ENCODE measurements around the gene RAI1.
A peak's percentile ranks its signal among the peaks of the same experiment; 100 is the strongest.
"Not testable (repeated sequence)": the region's sequence is repeated elsewhere in the genome, so short reads cannot be mapped to it uniquely, and the experiment has no call there.

RAI1 gene

GRCh38 chr17:17672453-17673368 is 8.5 kb upstream of the RAI1 start:
- no peaks in the 10 kb centered on the region for H3K9me3 ChIP-seq (ENCODE audit: control insufficient read depth, insufficient read depth, low read depth, low read length)
- H3K9ac ChIP-seq (ENCODE audit: low read length), result no peak overlapping the region
- H3K4me1 ChIP-seq (ENCODE audit: control insufficient read depth, insufficient read depth, low read length), result peaks cover 11% of the 10 kb centered on the region; the same call in 1 of the 2 replicates
- no peaks in the 10 kb centered on the region for H3K36me3 ChIP-seq (ENCODE audit: control insufficient read depth, insufficient read depth, low read length)
- H3K27ac ChIP-seq (ENCODE audit: low read depth, low read length), result no peak overlapping the region
- H3K27me3 ChIP-seq (ENCODE audit: control insufficient read depth, insufficient read depth, low read length), result peaks cover 36% of the 10 kb centered on the region
- no peak overlapping the region for H3K4me3 ChIP-seq (ENCODE audit: low read depth, low read length)

GRCh38 chr17:17675416-17675815 is 5.8 kb upstream of the RAI1 start:
- Histone ChIP-seq H3K4me1 (ENCODE audit: control insufficient read depth, insufficient read depth, low read length) (peaks cover 7% of the 10 kb centered on the region; the same call in 1 of the 2 replicates), H3K9ac (ENCODE audit: low read length) (no peak overlapping the region), H3K27me3 (ENCODE audit: control insufficient read depth, insufficient read depth, low read length) (peaks cover 63% of the 10 kb centered on the region), H3K9me3 (ENCODE audit: control insufficient read depth, insufficient read depth, low read depth, low read length) (no peaks in the 10 kb centered on the region), H3K27ac (ENCODE audit: low read depth, low read length) (no peak overlapping the region), H3K36me3 (ENCODE audit: control insufficient read depth, insufficient read depth, low read length) (no peaks in the 10 kb centered on the region), H3K4me3 (ENCODE audit: low read depth, low read length) (no peak overlapping the region)

- Histone ChIP-seq H3K4me3 (ENCODE audit: low read depth, low read length) (no peak overlapping the region), H3K9me3 (ENCODE audit: control insufficient read depth, insufficient read depth, low read depth, low read length) (no peaks in the 10 kb centered on the region), H3K36me3 (ENCODE audit: control insufficient read depth, insufficient read depth, low read length) (no peaks in the 10 kb centered on the region), H3K27ac (ENCODE audit: low read depth, low read length) (no peak overlapping the region), H3K4me1 (ENCODE audit: control insufficient read depth, insufficient read depth, low read length) (peaks cover 11% of the 10 kb centered on the region), H3K9ac (ENCODE audit: low read length) (no peak overlapping the region), H3K27me3 (ENCODE audit: control insufficient read depth, insufficient read depth, low read length) (peaks cover 69% of the 10 kb centered on the region)
These were observed 5.2 kb upstream of the RAI1 start for GRCh38 chr17:17675925-17676534.

- Histone ChIP-seq H3K27ac (ENCODE audit: low read depth, low read length) (no peak overlapping the region), H3K4me1 (ENCODE audit: control insufficient read depth, insufficient read depth, low read length) (peaks cover 11% of the 10 kb centered on the region), H3K9ac (ENCODE audit: low read length) (no peak overlapping the region), H3K9me3 (ENCODE audit: control insufficient read depth, insufficient read depth, low read depth, low read length) (no peaks in the 10 kb centered on the region), H3K4me3 (ENCODE audit: low read depth, low read length) (no peak overlapping the region), H3K27me3 (ENCODE audit: control insufficient read depth, insufficient read depth, low read length) (peaks cover 73% of the 10 kb centered on the region), H3K36me3 (ENCODE audit: control insufficient read depth, insufficient read depth, low read length) (no peaks in the 10 kb centered on the region)
These were observed 4.5 kb upstream of the RAI1 start for GRCh38 chr17:17676752-17677151.

- Histone ChIP-seq H3K4me3 (ENCODE audit: low read depth, low read length) (no peak overlapping the region), H3K9me3 (ENCODE audit: control insufficient read depth, insufficient read depth, low read depth, low read length) (no peaks in the 10 kb centered on the region), H3K27ac (ENCODE audit: low read depth, low read length) (no peak overlapping the region), H3K4me1 (ENCODE audit: control insufficient read depth, insufficient read depth, low read length) (peaks cover 11% of the 10 kb centered on the region), H3K9ac (ENCODE audit: low read length) (no peak overlapping the region), H3K27me3 (ENCODE audit: control insufficient read depth, insufficient read depth, low read length) (peaks cover 80% of the 10 kb centered on the region), H3K36me3 (ENCODE audit: control insufficient read depth, insufficient read depth, low read length) (no peaks in the 10 kb centered on the region)
These were observed 3.8 kb upstream of the RAI1 start for GRCh38 chr17:17677299-17678040.

- not testable (repeated sequence) for H3K27ac ChIP-seq (ENCODE audit: low read depth, low read length); H3K36me3 ChIP-seq (ENCODE audit: control insufficient read depth, insufficient read depth, low read length); H3K4me3 ChIP-seq (ENCODE audit: low read depth, low read length); H3K9ac ChIP-seq (ENCODE audit: low read length); H3K9me3 ChIP-seq (ENCODE audit: control insufficient read depth, insufficient read depth, low read depth, low read length)
- Histone ChIP-seq H3K27me3 (ENCODE audit: control insufficient read depth, insufficient read depth, low read length) (peaks cover 85% of the 10 kb centered on the region), H3K4me1 (ENCODE audit: control insufficient read depth, insufficient read depth, low read length) (peaks cover 13% of the 10 kb centered on the region)
These were observed 3.1 kb upstream of the RAI1 start for GRCh38 chr17:17678063-17678699.

- H3K36me3 ChIP-seq (ENCODE audit: control insufficient read depth, insufficient read depth, low read length), result no peaks in the 10 kb centered on the region
- H3K27me3 ChIP-seq (ENCODE audit: control insufficient read depth, insufficient read depth, low read length), result peaks cover 85% of the 10 kb centered on the region
- no peak overlapping the region for H3K9ac ChIP-seq (ENCODE audit: low read length)
- peaks cover 18% of the 10 kb centered on the region for H3K4me1 ChIP-seq (ENCODE audit: control insufficient read depth, insufficient read depth, low read length)
- no peak overlapping the region for H3K27ac ChIP-seq (ENCODE audit: low read depth, low read length)
- H3K9me3 ChIP-seq (ENCODE audit: control insufficient read depth, insufficient read depth, low read depth, low read length), result no peaks in the 10 kb centered on the region
- H3K4me3 ChIP-seq (ENCODE audit: low read depth, low read length), result no peak overlapping the region
These were observed 2.0 kb upstream of the RAI1 start for GRCh38 chr17:17679243-17679642.

GRCh38 chr17:17679748-17680147 is 1.5 kb upstream of the RAI1 start:
- Histone ChIP-seq H3K9ac (ENCODE audit: low read length) (no peak overlapping the region), H3K36me3 (ENCODE audit: control insufficient read depth, insufficient read depth, low read length) (no peaks in the 10 kb centered on the region), H3K27me3 (ENCODE audit: control insufficient read depth, insufficient read depth, low read length) (peaks cover 89% of the 10 kb centered on the region), H3K4me1 (ENCODE audit: control insufficient read depth, insufficient read depth, low read length) (peaks cover 19% of the 10 kb centered on the region), H3K9me3 (ENCODE audit: control insufficient read depth, insufficient read depth, low read depth, low read length) (no peaks in the 10 kb centered on the region), H3K4me3 (ENCODE audit: low read depth, low read length) (no peak overlapping the region), H3K27ac (ENCODE audit: low read depth, low read length) (no peak overlapping the region)

- Histone ChIP-seq H3K27me3 (ENCODE audit: control insufficient read depth, insufficient read depth, low read length) (peaks cover 89% of the 10 kb centered on the region), H3K36me3 (ENCODE audit: control insufficient read depth, insufficient read depth, low read length) (no peaks in the 10 kb centered on the region), H3K4me3 (ENCODE audit: low read depth, low read length) (peak overlapping the region; percentile 35; the same call in 1 of the 2 replicates), H3K9me3 (ENCODE audit: control insufficient read depth, insufficient read depth, low read depth, low read length) (no peaks in the 10 kb centered on the region), H3K9ac (ENCODE audit: low read length) (no peak overlapping the region), H3K27ac (ENCODE audit: low read depth, low read length) (no peak overlapping the region), H3K4me1 (ENCODE audit: control insufficient read depth, insufficient read depth, low read length) (peaks cover 28% of the 10 kb centered on the region)
These were observed 626 bp upstream of the RAI1 start for GRCh38 chr17:17680477-17681186.

GRCh38 chr17:17681744-17682292 is 560 bp downstream of the RAI1 start:
- peak overlapping the region; percentile 53 for H3K9ac ChIP-seq (ENCODE audit: low read length)
- peaks cover 31% of the 10 kb centered on the region for H3K4me1 ChIP-seq (ENCODE audit: control insufficient read depth, insufficient read depth, low read length)
- H3K27ac ChIP-seq (ENCODE audit: low read depth, low read length), result no peak overlapping the region; the same call in 1 of the 2 replicates
- H3K4me3 ChIP-seq (ENCODE audit: low read depth, low read length), result peak overlapping the region; percentile 60
- H3K36me3 ChIP-seq (ENCODE audit: control insufficient read depth, insufficient read depth, low read length), result no peaks in the 10 kb centered on the region
- H3K9me3 ChIP-seq (ENCODE audit: control insufficient read depth, insufficient read depth, low read depth, low read length), result no peaks in the 10 kb centered on the region
- H3K27me3 ChIP-seq (ENCODE audit: control insufficient read depth, insufficient read depth, low read length), result peaks cover 95% of the 10 kb centered on the region
